ENCODE data around the gene SCRN1.

The SCRN1 gene

DNA sequence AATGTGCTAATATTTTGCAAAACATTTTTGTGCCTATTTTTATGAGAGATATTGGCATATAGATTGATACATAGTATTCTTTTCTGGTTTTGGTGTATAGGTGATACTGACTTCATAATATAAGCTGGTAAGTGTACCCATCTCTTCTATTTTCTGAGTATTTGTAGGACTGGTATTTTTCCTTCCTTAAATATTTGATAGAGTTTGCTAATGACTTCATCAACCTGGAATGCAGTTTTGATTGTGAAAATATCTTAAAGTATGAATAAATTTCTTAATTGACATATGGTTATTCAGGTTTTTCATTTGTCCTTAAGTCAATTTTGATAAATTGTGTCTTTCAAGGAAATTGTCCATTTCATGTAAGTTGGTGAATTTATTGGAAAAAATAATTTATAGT is 6.1 kb upstream of the SCRN1 start:
- TF ChIP-seq FOXP2 (optimal IDR thresholded peaks at IDR 0.05; ENCODE audit: control extremely low read depth, extremely low read length, insufficient read depth) (no peak), POLR2AphosphoS5 (IDR thresholded peaks at IDR 0.05; ENCODE audit: borderline replicate concordance, low read depth, low read length) (no peak), EZH2 (IDR thresholded peaks at IDR 0.05) (no peak)
- Histone ChIP-seq H3K9ac (ENCODE audit: insufficient read length) (no peak overlapping the region), H3K4me3 (no peak overlapping the region), H3K36me3 (ENCODE audit: insufficient read depth, low read length) (no peaks in the 10 kb centered on the region), H3K27ac (no peak overlapping the region), H3K9me3 (ENCODE audit: low read depth, low read length) (peaks cover 10% of the 10 kb centered on the region; the same call in 1 of the 2 replicates)
- DNase-seq (ENCODE audit: low read depth, low spot score): no peak

GRCh38 chr7:29993140-29993539 is 3.5 kb upstream of the SCRN1 start:
- H3K36me3 ChIP-seq (ENCODE audit: insufficient read depth, low read length): no peaks in the 10 kb centered on the region
- no peak overlapping the region for H3K4me3 ChIP-seq
- no peak for DNase-seq (ENCODE audit: low read depth, low spot score)
- no peak overlapping the region for H3K9ac ChIP-seq (ENCODE audit: insufficient read length)
- TF ChIP-seq EZH2 (IDR thresholded peaks at IDR 0.05): no peak
- no peak for TF ChIP-seq FOXP2 (optimal IDR thresholded peaks at IDR 0.05; ENCODE audit: control extremely low read depth, extremely low read length, insufficient read depth)
- TF ChIP-seq POLR2AphosphoS5 (IDR thresholded peaks at IDR 0.05; ENCODE audit: borderline replicate concordance, low read depth, low read length): no peak
- no peak overlapping the region for H3K27ac ChIP-seq
- H3K9me3 ChIP-seq (ENCODE audit: low read depth, low read length): peaks cover 10% of the 10 kb centered on the region; the same call in 1 of the 2 replicates

GRCh38 chr7:29991937-29992336 is 2.3 kb upstream of the SCRN1 start:
- TF ChIP-seq EZH2 (IDR thresholded peaks at IDR 0.05) (no peak), POLR2AphosphoS5 (IDR thresholded peaks at IDR 0.05; ENCODE audit: borderline replicate concordance, low read depth, low read length) (no peak)
- no peak overlapping the region for H3K9ac ChIP-seq (ENCODE audit: insufficient read length)
- DNase-seq (ENCODE audit: low read depth, low spot score): no peak

DNA sequence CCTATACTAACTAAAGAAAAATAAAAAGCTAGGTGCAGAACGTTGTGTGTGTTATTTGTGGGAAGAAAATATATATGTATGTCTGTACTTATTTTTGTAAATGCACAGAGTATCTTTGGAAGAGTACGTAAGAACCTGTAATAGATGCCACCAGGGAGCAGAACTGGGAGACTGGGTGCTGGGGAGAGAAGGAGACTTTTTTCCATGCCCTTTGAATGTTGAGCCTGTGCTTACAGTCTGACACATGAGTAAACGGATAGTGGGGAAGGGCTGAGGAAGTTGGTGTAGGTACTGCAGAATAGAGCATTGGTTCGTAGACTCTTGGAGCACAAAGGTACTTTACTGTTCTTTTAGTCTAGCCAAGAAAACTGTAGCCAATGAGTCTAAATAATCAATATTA is 1.3 kb upstream of the SCRN1 start:
- H3K9ac ChIP-seq (ENCODE audit: insufficient read length): no peak overlapping the region
- no peak overlapping the region for H3K27ac ChIP-seq
- DNase-seq (ENCODE audit: low read depth, low spot score): no peak
- H3K9me3 ChIP-seq (ENCODE audit: low read depth, low read length): peaks cover 4% of the 10 kb centered on the region; the same call in 1 of the 2 replicates
- no peak overlapping the region for H3K4me3 ChIP-seq
- H3K36me3 ChIP-seq (ENCODE audit: insufficient read depth, low read length): no peaks in the 10 kb centered on the region
- no peak for TF ChIP-seq EZH2 (IDR thresholded peaks at IDR 0.05)

More at GRCh38 chr7:29991937-29992336, 2.3 kb upstream of the SCRN1 start:
- Histone ChIP-seq H3K9me3 (ENCODE audit: low read depth, low read length) (peaks cover 10% of the 10 kb centered on the region; the same call in 1 of the 2 replicates), H3K36me3 (ENCODE audit: insufficient read depth, low read length) (no peaks in the 10 kb centered on the region), H3K4me3 (no peak overlapping the region), H3K27ac (no peak overlapping the region)

DNA sequence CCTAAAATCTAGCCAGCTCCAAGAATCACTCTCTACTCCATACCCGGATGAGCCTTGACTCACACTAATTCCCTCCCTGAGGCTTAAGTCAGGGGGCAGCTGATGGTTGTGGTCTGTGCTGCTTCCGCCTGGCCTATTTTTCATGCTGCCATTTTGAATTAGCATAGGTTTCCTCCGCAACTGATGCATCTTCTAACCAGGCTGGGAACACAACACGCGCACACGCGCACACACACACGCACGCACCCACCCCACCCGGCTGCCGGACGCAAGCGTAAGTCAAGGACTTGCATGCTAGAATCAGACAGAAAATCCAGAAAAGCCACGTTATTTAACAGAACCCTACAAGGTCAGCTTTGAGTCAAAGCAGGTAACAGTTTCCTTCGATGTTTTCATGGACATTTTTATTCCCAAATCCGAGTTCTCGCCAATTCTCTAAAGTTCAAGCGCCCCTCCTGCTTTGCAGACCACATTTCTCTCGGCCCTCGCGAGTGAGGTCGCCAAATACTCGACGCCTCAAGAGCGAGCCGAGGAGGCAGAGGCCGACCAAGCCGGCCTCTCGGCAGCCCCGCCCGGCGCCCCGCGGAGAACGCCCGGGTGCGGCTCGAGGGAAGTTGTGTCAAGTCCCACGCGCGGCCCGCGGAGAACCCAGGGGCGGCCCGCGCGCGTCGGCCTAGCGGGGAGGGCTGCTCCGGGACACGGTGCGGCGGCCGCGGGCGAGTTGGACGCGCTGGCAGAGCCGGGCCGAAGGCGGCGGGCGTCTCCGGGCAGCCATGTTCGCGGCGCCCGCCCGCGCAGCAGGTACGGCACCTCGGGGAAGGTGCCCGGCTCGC is 961 bp downstream of the SCRN1 start:
- Histone ChIP-seq H3K27ac (peak overlapping the region; percentile 49), H3K36me3 (ENCODE audit: insufficient read depth, low read length) (no peaks in the 10 kb centered on the region), H3K4me3 (peak overlapping the region; percentile 96), H3K9me3 (ENCODE audit: low read depth, low read length) (no peaks in the 10 kb centered on the region; the same call in 1 of the 2 replicates), H3K9ac (ENCODE audit: insufficient read length) (peak overlapping the region; percentile 82)
- TF ChIP-seq POLR2AphosphoS5 (IDR thresholded peaks at IDR 0.05; ENCODE audit: borderline replicate concordance, low read depth, low read length) (no peak), EZH2 (IDR thresholded peaks at IDR 0.05) (no peak), FOXP2 (optimal IDR thresholded peaks at IDR 0.05; ENCODE audit: control extremely low read depth, extremely low read length, insufficient read depth) (no peak)
- DNase-seq (ENCODE audit: low read depth, low spot score): no peak

DNA sequence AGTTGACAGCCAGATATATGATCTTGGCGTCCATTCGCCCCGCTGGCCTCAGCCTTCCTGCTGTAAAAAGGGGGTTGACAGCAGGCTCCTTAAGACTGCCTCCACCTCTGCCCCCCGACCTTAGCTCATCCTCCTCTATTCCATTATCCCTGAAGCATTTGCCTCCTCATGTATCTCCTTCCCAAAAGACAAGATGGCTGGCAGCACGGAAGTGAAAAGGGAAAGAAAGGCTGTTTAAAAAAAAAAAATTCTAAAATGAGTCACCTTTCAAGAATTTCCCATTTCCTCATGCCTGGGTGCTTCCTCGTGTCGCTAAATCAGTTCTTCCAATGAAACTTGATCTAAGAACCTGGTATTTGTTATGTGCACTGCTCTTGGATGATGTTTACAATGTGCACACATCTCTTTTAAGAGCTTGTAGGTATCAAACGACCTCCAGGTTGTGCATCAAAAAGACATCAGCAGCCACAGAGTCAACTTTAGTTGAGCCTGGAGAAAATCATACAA is 1.7 kb downstream of the SCRN1 start:
- no peak overlapping the region for H3K9ac ChIP-seq (ENCODE audit: insufficient read length)
- peak overlapping the region; percentile 49; the same call in 1 of the 2 replicates for H3K27ac ChIP-seq
- no peak for TF ChIP-seq EZH2 (IDR thresholded peaks at IDR 0.05)
- no peak for TF ChIP-seq FOXP2 (optimal IDR thresholded peaks at IDR 0.05; ENCODE audit: control extremely low read depth, extremely low read length, insufficient read depth)
- TF ChIP-seq POLR2AphosphoS5 (IDR thresholded peaks at IDR 0.05; ENCODE audit: borderline replicate concordance, low read depth, low read length): no peak
- DNase-seq (ENCODE audit: low read depth, low spot score): no peak
- H3K36me3 ChIP-seq (ENCODE audit: insufficient read depth, low read length): no peaks in the 10 kb centered on the region
- H3K4me3 ChIP-seq: peak overlapping the region; percentile 96
- no peaks in the 10 kb centered on the region; the same call in 1 of the 2 replicates for H3K9me3 ChIP-seq (ENCODE audit: low read depth, low read length)

DNA sequence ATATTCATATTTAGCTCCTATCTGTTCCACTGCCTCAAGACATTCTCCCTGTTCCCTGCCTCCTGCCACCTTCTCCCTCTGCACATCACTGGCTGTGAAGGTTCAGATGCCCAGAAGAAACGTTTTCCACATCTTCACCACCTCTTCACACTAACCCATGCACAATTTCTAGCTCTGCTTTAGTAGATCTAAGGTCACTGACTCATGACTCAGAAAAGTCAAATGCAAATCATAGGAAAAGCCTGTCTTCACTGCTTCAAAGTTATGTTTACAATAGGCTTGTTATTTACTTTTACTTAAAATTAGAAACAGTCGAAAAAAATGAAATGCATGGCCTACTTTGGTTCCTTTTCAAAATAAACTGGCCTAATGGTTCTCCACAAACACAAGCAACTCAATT is 2.5 kb downstream of the SCRN1 start:
- TF ChIP-seq POLR2AphosphoS5 (IDR thresholded peaks at IDR 0.05; ENCODE audit: borderline replicate concordance, low read depth, low read length) (no peak), FOXP2 (optimal IDR thresholded peaks at IDR 0.05; ENCODE audit: control extremely low read depth, extremely low read length, insufficient read depth) (no peak), EZH2 (IDR thresholded peaks at IDR 0.05) (no peak)
- peak overlapping the region; percentile 96; the same call in 1 of the 2 replicates for H3K4me3 ChIP-seq
- no peaks in the 10 kb centered on the region; the same call in 1 of the 2 replicates for H3K9me3 ChIP-seq (ENCODE audit: low read depth, low read length)
- no peaks in the 10 kb centered on the region for H3K36me3 ChIP-seq (ENCODE audit: insufficient read depth, low read length)
- H3K27ac ChIP-seq: no peak overlapping the region
- no peak overlapping the region for H3K9ac ChIP-seq (ENCODE audit: insufficient read length)
- no peak for DNase-seq (ENCODE audit: low read depth, low spot score)

GRCh38 chr7:29980151-29980550 is 9.4 kb downstream of the SCRN1 start:
- no peak for DNase-seq (ENCODE audit: low read depth, low spot score)

More at GRCh38 chr7:29980151-29980550, 9.4 kb downstream of the SCRN1 start:
- TF ChIP-seq FOXP2 (optimal IDR thresholded peaks at IDR 0.05; ENCODE audit: control extremely low read depth, extremely low read length, insufficient read depth): no peak
- TF ChIP-seq POLR2AphosphoS5 (IDR thresholded peaks at IDR 0.05; ENCODE audit: borderline replicate concordance, low read depth, low read length): no peak
- TF ChIP-seq EZH2 (IDR thresholded peaks at IDR 0.05): no peak
- H3K36me3 ChIP-seq (ENCODE audit: insufficient read depth, low read length): no peaks in the 10 kb centered on the region
- H3K27ac ChIP-seq: no peak overlapping the region
- H3K4me3 ChIP-seq: no peak overlapping the region
- H3K9me3 ChIP-seq (ENCODE audit: low read depth, low read length): no peaks in the 10 kb centered on the region; the same call in 1 of the 2 replicates
- no peak overlapping the region for H3K9ac ChIP-seq (ENCODE audit: insufficient read length)
